Coronary artery (tissue), 2 donors: Measurements from ENCODE around the gene ADAMTS4.

ENCODE experiments used
- DNase-seq: peaks from one replicate; pipeline ENCODE4 v3.0.0-alpha.2; 2017; ENCODE audit warnings: low spot score
- H3K27ac ChIP-seq, 2 donors: fragments of 200-600 bp; sonication (generic); one replicate each; pipeline ENCODE4 v1.5.1; 2016 to 2019
- H3K4me3 ChIP-seq: fragments of 200-600 bp; sonication (generic); 2 replicates; pipeline ENCODE4 v1.5.1; 2016; ENCODE audit warnings: mild to moderate bottlenecking, moderate library complexity
- TF ChIP-seq, protein P1 (sequence below): fragments of 200-600 bp; sonication (generic); IDR thresholded peaks from one replicate; pipeline ENCODE4 v1.5.1; 2019; ENCODE audit warnings: antibody characterized with exemption

ADAMTS4 gene

DNA sequence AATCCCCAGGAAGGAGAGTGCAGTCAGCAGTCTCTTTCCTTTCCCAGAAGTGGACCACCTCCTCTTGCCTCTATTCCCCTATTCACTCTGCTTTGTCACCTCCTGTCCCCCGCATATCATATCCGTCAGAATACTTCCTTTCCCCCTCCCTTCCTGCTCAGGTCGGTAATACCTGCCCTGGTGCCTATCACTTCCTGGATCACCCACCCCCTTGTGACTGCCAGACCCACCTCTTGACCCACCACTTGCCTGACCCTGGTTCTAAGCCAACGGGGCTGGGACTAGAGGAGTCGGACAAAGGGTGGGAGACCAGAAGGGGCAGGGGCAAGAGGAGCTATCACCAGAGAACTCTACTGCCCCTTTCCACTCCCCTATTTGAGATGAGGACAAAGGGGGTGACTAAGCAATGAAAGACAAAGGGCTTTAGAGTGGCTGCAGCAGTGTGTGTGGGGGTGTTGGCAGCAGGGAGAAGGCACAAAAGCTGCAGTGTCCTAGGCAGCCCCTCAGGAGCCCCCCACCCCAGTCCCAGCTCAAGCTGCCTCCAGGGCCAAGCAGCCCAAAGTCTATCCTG lies 1.7 kb upstream of the ADAMTS4 start:
- DNase-seq, result no peak
- Histone ChIP-seq H3K4me3 (peak overlapping the region; percentile 94), H3K27ac (peak overlapping the region; percentile 97 to 98)
- TF ChIP-seq, protein P1, sequence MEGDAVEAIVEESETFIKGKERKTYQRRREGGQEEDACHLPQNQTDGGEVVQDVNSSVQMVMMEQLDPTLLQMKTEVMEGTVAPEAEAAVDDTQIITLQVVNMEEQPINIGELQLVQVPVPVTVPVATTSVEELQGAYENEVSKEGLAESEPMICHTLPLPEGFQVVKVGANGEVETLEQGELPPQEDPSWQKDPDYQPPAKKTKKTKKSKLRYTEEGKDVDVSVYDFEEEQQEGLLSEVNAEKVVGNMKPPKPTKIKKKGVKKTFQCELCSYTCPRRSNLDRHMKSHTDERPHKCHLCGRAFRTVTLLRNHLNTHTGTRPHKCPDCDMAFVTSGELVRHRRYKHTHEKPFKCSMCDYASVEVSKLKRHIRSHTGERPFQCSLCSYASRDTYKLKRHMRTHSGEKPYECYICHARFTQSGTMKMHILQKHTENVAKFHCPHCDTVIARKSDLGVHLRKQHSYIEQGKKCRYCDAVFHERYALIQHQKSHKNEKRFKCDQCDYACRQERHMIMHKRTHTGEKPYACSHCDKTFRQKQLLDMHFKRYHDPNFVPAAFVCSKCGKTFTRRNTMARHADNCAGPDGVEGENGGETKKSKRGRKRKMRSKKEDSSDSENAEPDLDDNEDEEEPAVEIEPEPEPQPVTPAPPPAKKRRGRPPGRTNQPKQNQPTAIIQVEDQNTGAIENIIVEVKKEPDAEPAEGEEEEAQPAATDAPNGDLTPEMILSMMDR, result no peak

DNA sequence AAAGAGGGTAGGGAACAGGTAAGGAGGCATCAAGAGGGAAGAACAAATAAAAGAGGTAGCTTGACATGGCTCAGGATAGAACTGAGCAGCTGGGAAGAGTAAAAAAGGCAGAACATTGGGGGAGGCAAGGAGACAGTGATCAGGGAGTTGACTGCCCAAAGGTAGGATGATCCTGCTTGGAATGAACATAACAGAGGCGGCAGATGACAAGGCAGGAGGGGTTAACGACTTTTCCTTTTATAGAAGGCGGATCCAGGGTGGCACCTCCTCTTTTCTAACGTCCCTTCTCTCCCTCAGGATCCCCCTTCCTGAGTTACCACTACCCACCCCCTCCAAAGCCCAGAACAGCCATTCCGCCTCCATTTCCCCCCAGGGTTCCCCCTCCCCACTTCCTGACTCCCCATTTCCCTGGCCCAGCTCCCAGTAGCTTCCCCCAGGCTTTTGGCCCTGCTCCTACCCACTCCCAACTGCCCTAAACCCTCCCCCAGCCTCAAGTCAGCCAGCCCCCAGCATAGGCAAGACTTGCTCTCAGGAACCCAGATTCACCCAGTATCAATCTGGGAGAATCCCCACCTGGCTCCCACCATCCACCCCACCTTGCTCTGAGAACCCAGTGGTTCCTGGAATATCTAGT lies 769 bp upstream of the ADAMTS4 start:
- TF ChIP-seq, protein P1, result no peak
- DNase-seq, result no peak
- H3K4me3 ChIP-seq, result peak overlapping the region; percentile 75
- H3K27ac ChIP-seq, result peak overlapping the region; percentile 97 to 98

DNA sequence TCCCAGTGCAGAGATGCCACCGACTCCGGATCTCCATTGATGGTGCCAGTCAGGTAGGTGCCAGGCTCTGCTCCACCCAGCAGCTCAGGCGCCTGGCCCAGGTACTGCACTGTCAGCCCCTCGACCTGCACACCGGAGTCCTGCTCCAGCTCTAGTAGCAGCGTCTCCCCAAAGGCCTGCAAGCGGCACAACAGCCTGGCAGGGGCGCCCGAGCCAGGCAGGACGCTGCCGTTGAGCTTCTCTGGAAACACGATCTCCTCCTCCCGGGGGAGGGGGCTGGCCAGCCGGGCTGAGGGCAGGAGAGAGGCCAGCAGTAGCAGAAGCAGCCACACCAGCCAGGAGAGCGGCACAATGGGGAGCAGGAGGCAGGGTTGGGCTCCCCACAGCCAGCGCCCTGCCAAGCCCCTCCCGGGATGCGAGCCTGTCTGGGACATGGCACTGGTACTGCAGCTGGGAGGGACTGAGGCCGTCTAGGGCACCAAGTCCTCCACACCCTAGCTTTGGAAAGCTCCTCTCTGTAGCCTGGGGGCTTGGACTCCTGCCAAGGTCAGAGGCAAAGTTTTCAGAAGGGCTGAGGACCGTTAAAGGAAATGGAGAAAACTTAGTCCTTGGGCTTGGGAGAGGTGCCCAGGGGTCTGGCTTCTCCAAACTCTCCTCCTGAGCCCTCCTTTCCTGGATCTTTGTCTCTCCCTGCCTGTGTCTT lies 509 bp downstream of the ADAMTS4 start:
- H3K27ac ChIP-seq, result peak overlapping the region; percentile 97 to 98
- no peak for DNase-seq
- TF ChIP-seq, protein P1, result no peak
- H3K4me3 ChIP-seq, result peak overlapping the region; percentile 75

DNA sequence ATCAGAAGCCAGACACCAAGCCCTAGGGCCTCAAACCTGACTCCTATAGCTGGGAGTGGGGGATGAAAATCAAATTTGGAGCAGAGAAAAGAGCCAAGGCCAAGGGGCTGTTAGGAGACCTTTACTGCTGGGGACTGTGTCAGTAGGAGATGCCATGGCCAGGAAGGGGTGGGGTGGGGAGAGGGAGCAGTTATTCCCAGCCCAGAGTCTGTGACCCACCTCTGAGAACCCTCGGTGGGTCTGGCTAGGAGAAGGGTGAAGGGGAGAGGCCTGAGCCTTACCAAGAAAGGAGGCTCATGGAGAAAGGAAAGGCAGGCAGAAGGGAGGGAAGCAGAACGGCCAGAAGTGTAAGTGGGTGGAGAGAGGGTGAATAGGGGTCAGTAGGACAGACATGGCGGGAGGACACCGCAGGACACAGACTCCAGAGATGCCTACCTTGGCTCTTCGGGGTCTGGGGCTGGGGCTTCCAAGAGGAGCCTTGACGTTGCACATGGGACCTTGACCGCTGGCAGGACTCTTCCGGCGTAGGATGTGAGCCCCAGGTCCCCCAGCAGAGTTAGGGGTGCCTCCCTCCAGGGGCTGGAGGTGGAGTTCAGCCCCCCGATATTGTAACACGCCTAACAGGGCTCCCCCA lies 1.2 kb downstream of the ADAMTS4 start:
- Histone ChIP-seq H3K27ac (peak overlapping the region; percentile 97 to 98), H3K4me3 (peak overlapping the region; percentile 75)
- TF ChIP-seq, protein P1, result no peak
- DNase-seq, result no peak

DNA sequence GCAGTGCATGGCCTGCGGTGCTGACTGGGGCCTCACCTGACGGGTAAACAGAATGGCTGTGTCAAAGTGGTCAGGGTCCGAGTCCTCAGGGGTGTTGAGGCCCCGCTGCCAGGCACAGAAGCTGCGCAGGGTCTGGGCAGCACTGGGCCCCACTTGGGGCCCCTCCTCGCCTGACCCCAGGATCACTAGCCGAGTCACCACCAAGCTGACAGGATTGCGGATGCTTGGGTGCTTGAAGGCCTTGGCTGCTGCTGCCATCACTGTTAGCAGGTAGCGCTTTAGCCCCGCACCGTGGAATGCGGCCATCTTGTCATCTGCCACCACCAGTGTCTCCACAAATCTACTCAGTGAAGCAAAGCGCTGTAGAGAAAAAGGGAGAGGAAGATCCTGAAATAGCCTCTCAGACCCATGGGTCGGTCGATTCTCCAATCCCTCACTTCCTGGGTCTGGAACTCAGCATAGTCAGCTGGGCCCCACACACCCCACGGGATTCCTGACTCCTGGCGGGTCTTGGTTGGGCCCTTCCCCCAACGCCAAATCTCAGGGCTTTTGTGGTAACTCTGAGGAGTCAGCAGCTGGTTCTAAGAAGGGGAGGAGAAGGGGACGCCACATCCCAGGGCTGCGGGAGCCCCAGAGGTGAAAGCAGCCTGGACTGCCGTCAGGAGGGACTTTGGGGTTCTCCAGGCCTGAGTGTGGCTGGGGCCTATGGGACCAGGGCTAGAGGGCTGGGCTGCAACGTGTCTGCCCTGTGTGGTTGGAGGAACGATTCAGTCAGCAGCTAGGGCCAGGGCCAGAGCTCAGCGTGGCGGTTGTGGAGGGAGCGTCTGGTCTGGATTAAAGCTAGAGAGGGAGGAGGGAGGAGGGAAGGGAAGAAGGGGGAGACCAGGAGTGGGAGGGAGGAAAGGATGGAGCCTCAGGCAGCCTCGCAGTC lies 2.1 kb downstream of the ADAMTS4 start:
- TF ChIP-seq, protein P1, result no peak
- peak overlapping the region; percentile 75 for H3K4me3 ChIP-seq
- no peak for DNase-seq
- peak overlapping the region; percentile 97 to 98 for H3K27ac ChIP-seq

DNA sequence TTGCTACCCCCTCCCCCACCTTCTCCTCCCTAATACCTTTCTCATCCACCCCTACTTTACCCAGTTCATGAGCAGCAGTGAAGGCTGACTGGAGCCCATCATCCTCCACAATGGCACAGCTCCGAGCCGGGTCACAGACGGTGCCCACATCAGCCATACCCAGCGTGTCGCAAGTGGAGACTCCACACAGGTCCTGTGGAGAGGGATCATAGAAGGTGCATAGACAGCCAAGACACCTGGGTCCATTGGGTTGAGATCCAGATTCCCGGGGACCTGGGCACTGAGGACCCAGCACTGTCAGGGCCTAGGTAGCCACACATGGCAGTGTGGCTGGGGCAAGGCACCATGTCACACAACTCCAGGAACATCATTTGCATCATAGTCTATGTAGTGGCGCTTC lies 2.7 kb downstream of the ADAMTS4 start:
- Histone ChIP-seq H3K27ac (peak overlapping the region in 1 of 2 donors; percentile 98), H3K4me3 (peak overlapping the region; percentile 75)
- no peak for DNase-seq
- TF ChIP-seq, protein P1, result no peak
